Stimulated activated naive CD8-positive, alpha-beta T cell treated with anti-CD3 and anti-CD28 coated beads, Interleukin-15, amount 100 ng/mL, for 72 hours (primary cell): ENCODE data around the gene KRTAP2-1.
"Not testable (repeated sequence)": the region's sequence is repeated elsewhere in the genome, so short reads cannot be mapped to it uniquely, and the experiment has no call there.

ENCODE experiments used
- ATAC-seq: fragments of 150-1000 bp; cut with Tn5 transposase; 2 replicates; pipeline ENCODE4 v1.10.0; 2021; ENCODE audit warnings: mild to moderate bottlenecking, moderate library complexity
- DNase-seq, 2 donors: peaks; one replicate each; pipeline ENCODE4 v3.0.0; 2021 to 2022
- H3K27ac Mint-ChIP-seq, 2 donors: one replicate each; pipeline ENCODE4 v1.8.0; 2022; ENCODE audit warnings: mild to moderate bottlenecking in 2 of 2, mixed read lengths in 2 of 2, moderate library complexity in 2 of 2
- H3K27me3 Mint-ChIP-seq: one replicate; pipeline ENCODE4 v1.8.0; 2022; ENCODE audit warnings: mixed read lengths
- H3K4me1 Mint-ChIP-seq: one replicate; pipeline ENCODE4 v1.8.0; 2022; ENCODE audit warnings: mild to moderate bottlenecking, mixed read lengths
- H3K4me3 Mint-ChIP-seq, 2 donors: one replicate each; pipeline ENCODE4 v1.8.0; 2022; ENCODE audit warnings: mild to moderate bottlenecking in 2 of 2, mixed read lengths in 2 of 2, moderate library complexity in 1 of 2
- H3K9me3 Mint-ChIP-seq, 2 donors: one replicate each; pipeline ENCODE4 v1.8.0; 2022; ENCODE audit warnings: mixed read lengths in 2 of 2

The KRTAP2-1 gene

GRCh38 chr17:41046735-41047465, at the start of gene KRTAP2-1:
KRTAP2-1 (minus strand) TSS chr17:41047316; CDS start chr17:41047267, 49 bp downstream.
- not testable (repeated sequence) for H3K4me3 Mint-ChIP-seq, H3K27ac Mint-ChIP-seq, H3K4me1 Mint-ChIP-seq, ATAC-seq, DNase-seq, H3K9me3 Mint-ChIP-seq
- peaks cover 36% of the 10 kb centered on the region for H3K27me3 Mint-ChIP-seq

- H3K27ac Mint-ChIP-seq, result no peak overlapping the region
- H3K4me1 Mint-ChIP-seq, result peaks cover 12% of the 10 kb centered on the region
- no peaks in the 10 kb centered on the region for H3K9me3 Mint-ChIP-seq
Measured at GRCh38 chr17:41096055-41096454, 48.9 kb upstream of the KRTAP2-1 start.

GRCh38 chr17:41088760-41089352, 41.7 kb upstream of the KRTAP2-1 start:
- not testable (repeated sequence) for H3K9me3 Mint-ChIP-seq, H3K27me3 Mint-ChIP-seq, H3K27ac Mint-ChIP-seq, H3K4me3 Mint-ChIP-seq, ATAC-seq, DNase-seq, H3K4me1 Mint-ChIP-seq

More at GRCh38 chr17:41096055-41096454, 48.9 kb upstream of the KRTAP2-1 start:
- ATAC-seq, result no peak
- H3K27me3 Mint-ChIP-seq, result peaks cover 11% of the 10 kb centered on the region
- no peak for DNase-seq
- no peak overlapping the region for H3K4me3 Mint-ChIP-seq

GRCh38 chr17:41084100-41084856, 37.2 kb upstream of the KRTAP2-1 start, which contains the start of gene KRTAP4-7:
KRTAP4-7 (plus strand) TSS chr17:41084150; CDS start chr17:41084207, 57 bp downstream.
- not testable (repeated sequence) for H3K27ac Mint-ChIP-seq, ATAC-seq, H3K27me3 Mint-ChIP-seq, H3K9me3 Mint-ChIP-seq, H3K4me1 Mint-ChIP-seq, H3K4me3 Mint-ChIP-seq, DNase-seq

- not testable (repeated sequence) for DNase-seq, H3K27ac Mint-ChIP-seq, H3K9me3 Mint-ChIP-seq, ATAC-seq, H3K27me3 Mint-ChIP-seq, H3K4me1 Mint-ChIP-seq, H3K4me3 Mint-ChIP-seq
Measured at GRCh38 chr17:41083427-41083826, 36.3 kb upstream of the KRTAP2-1 start.

GRCh38 chr17:41082626-41083025, 35.5 kb upstream of the KRTAP2-1 start:
- Mint-ChIP-seq H3K27ac (no peak overlapping the region), H3K27me3 (no peaks in the 10 kb centered on the region), H3K4me1 (no peaks in the 10 kb centered on the region), H3K4me3 (no peak overlapping the region), H3K9me3 (no peaks in the 10 kb centered on the region)
- DNase-seq, result no peak
- ATAC-seq, result no peak

- Mint-ChIP-seq H3K9me3 (peaks cover 0 to 6% of the 10 kb centered on the region in 2 donors), H3K4me3 (no peak overlapping the region), H3K27me3 (peaks cover 10% of the 10 kb centered on the region), H3K4me1 (no peaks in the 10 kb centered on the region), H3K27ac (no peak overlapping the region)
- ATAC-seq (no peak), DNase-seq (no peak)
Measured at GRCh38 chr17:41076788-41077187, 29.7 kb upstream of the KRTAP2-1 start.

GRCh38 chr17:41073676-41074075, 26.6 kb upstream of the KRTAP2-1 start:
- DNase-seq, result no peak
- H3K4me1 Mint-ChIP-seq, result no peaks in the 10 kb centered on the region
- H3K27me3 Mint-ChIP-seq, result peaks cover 10% of the 10 kb centered on the region
- ATAC-seq, result no peak
- peaks cover 0 to 6% of the 10 kb centered on the region in 2 donors for H3K9me3 Mint-ChIP-seq
- no peak overlapping the region for H3K4me3 Mint-ChIP-seq
- no peak overlapping the region for H3K27ac Mint-ChIP-seq

- Mint-ChIP-seq H3K9me3 (peaks cover 0 to 5% of the 10 kb centered on the region in 2 donors), H3K27me3 (peaks cover 10% of the 10 kb centered on the region), H3K4me3 (no peak overlapping the region), H3K4me1 (no peaks in the 10 kb centered on the region), H3K27ac (peak overlapping the region in 1 of 2 donors; percentile 55)
- ATAC-seq, result no peak
- DNase-seq, result no peak
Measured at GRCh38 chr17:41071606-41072360, 24.7 kb upstream of the KRTAP2-1 start.

- H3K4me3 Mint-ChIP-seq, result no peak overlapping the region
- H3K27me3 Mint-ChIP-seq, result no peaks in the 10 kb centered on the region
Measured at GRCh38 chr17:41069031-41069430, 21.9 kb upstream of the KRTAP2-1 start.

GRCh38 chr17:41067281-41067680, 20.2 kb upstream of the KRTAP2-1 start:
- DNase-seq (no peak), ATAC-seq (no peak)
- Mint-ChIP-seq H3K27me3 (no peaks in the 10 kb centered on the region), H3K27ac (no peak overlapping the region), H3K4me1 (peaks cover 6% of the 10 kb centered on the region), H3K9me3 (no peaks in the 10 kb centered on the region), H3K4me3 (no peak overlapping the region)

More at GRCh38 chr17:41069031-41069430, 21.9 kb upstream of the KRTAP2-1 start:
- no peak for ATAC-seq
- DNase-seq, result no peak
- Mint-ChIP-seq H3K9me3 (no peaks in the 10 kb centered on the region), H3K27ac (no peak overlapping the region), H3K4me1 (peaks cover 6% of the 10 kb centered on the region)

GRCh38 chr17:41065829-41066624, 18.9 kb upstream of the KRTAP2-1 start, which contains the start of gene KRTAP2-4:
KRTAP2-4 (minus strand) TSS chr17:41065879; CDS start chr17:41065845, 34 bp downstream.
- H3K4me1 Mint-ChIP-seq, result peaks cover 6% of the 10 kb centered on the region
- peak within 1 kb of the TSS in 1 of 2 donors; percentile 68 for H3K27ac Mint-ChIP-seq
- H3K9me3 Mint-ChIP-seq, result no peaks in the 10 kb centered on the region
- ATAC-seq (peak; percentile 56), DNase-seq (no peak)
- H3K27me3 Mint-ChIP-seq, result peaks cover 3% of the 10 kb centered on the region
- H3K4me3 Mint-ChIP-seq, result no peak within 1 kb of the TSS

GRCh38 chr17:41065016-41065689, 18.0 kb upstream of the KRTAP2-1 start:
- H3K4me1 Mint-ChIP-seq, DNase-seq, H3K9me3 Mint-ChIP-seq, H3K27ac Mint-ChIP-seq, ATAC-seq, H3K4me3 Mint-ChIP-seq: not testable (repeated sequence)
- peaks cover 11% of the 10 kb centered on the region for H3K27me3 Mint-ChIP-seq

- Mint-ChIP-seq H3K27ac (no peak overlapping the region), H3K9me3 (no peaks in the 10 kb centered on the region), H3K4me3 (no peak overlapping the region), H3K27me3 (peaks cover 20% of the 10 kb centered on the region), H3K4me1 (peaks cover 6% of the 10 kb centered on the region)
- DNase-seq, result no peak
- ATAC-seq, result no peak
Measured at GRCh38 chr17:41064301-41064700, 17.2 kb upstream of the KRTAP2-1 start.
